GM12801 (cell line): ENCODE results near the gene SERPINI1.

Source experiments
- TF ChIP-seq, protein P1 (sequence below): IDR thresholded peaks from one replicate; pipeline ENCODE4 v1.5.1; 2011; ENCODE audit warnings: control low read depth; ENCODE audit not compliant: insufficient read length; ENCODE audit errors: extremely low read depth

SERPINI1 gene

GRCh38 chr3:167735233-167736138, at the start of gene SERPINI1:
TSS of gene SERPINI1 (plus strand) at chr3:167735721. CDS start at chr3:167789129, 53,408 bp downstream.
- TF ChIP-seq, protein P1, sequence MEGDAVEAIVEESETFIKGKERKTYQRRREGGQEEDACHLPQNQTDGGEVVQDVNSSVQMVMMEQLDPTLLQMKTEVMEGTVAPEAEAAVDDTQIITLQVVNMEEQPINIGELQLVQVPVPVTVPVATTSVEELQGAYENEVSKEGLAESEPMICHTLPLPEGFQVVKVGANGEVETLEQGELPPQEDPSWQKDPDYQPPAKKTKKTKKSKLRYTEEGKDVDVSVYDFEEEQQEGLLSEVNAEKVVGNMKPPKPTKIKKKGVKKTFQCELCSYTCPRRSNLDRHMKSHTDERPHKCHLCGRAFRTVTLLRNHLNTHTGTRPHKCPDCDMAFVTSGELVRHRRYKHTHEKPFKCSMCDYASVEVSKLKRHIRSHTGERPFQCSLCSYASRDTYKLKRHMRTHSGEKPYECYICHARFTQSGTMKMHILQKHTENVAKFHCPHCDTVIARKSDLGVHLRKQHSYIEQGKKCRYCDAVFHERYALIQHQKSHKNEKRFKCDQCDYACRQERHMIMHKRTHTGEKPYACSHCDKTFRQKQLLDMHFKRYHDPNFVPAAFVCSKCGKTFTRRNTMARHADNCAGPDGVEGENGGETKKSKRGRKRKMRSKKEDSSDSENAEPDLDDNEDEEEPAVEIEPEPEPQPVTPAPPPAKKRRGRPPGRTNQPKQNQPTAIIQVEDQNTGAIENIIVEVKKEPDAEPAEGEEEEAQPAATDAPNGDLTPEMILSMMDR, result no peak

- TF ChIP-seq, protein P1, result no peak
Observed at GRCh38 chr3:167691366-167691765, 44.2 kb upstream of the SERPINI1 start.

DNA sequence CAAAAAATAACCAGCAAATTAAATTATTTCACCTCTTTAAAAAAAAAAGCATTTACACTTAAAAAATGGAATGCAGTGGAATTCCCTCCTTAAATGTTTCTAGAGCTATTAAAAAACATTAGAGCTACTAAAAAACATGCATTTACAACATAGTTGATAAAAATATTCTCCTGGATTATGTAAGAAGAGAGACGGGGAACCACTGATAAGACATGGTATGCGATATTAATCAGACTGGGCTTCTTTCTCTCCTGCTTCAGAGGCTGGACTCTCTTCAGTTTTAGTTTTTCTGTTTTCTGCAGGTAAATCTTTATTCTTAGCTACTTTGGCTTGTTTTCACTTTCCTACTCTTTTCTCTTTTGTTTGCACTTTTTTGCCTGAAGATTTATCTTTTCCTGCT, 41.4 kb upstream of the SERPINI1 start:
- TF ChIP-seq, protein P1, result no peak

GRCh38 chr3:167700046-167700445, 35.5 kb upstream of the SERPINI1 start:
- TF ChIP-seq, protein P1, result no peak

- TF ChIP-seq, protein P1, result no peak
Observed at GRCh38 chr3:167700926-167701325, 34.6 kb upstream of the SERPINI1 start.

DNA sequence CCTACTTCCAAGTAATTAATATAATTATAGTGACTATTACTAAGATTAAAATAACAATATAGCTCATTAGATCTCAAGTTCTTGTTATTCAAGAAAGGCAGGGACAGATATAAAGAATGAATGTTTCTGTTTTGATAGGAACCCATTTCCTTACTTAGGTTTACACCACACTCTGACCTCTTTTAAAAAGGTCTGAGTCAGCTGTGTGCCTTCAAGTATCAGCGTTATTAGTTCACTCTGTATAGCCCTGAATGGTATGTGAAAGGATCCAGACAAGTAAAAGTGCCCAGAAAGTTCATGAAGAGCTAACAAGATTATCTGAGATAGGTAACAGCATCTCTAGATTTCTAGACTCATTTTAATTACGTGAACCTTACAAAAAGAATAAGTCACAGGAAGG, 29.7 kb upstream of the SERPINI1 start:
- TF ChIP-seq, protein P1, result no peak

DNA sequence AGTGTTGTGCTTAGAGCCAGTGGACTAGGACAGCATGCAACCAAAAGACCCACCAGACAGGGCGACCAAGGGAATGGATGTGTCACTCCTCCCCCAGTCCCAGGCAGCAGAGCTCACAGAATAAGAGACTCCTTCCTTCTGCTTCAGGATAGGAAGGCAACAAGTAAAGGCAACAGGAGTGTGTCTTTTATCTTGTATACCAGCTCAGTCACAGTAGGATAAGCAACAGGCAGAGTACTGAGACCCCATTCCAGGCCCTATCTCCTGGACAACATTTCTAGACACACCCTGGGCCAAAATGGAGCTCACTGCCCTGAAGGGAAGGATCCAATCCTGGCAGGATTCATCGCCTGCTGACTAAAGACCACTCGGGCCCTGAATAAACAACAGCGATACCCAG, 25.8 kb upstream of the SERPINI1 start:
- TF ChIP-seq, protein P1, result no peak
